OCI-LY3 (cell line): Measurements from ENCODE around the gene RIPOR1.

Experiments
- H2AFZ ChIP-seq: fragments of 200-600, 300-600 bp; shearing (Covaris generic); 2 replicates; pipeline ENCODE4 v1.6.0; 2014; ENCODE audit warnings: antibody characterized with exemption, low read depth, low read length
- H3K27ac ChIP-seq: fragments of 200-600, 300-600 bp; sonication (generic); 2 replicates; pipeline ENCODE4 v1.5.1; 2014; ENCODE audit warnings: mild to moderate bottlenecking, low read length, moderate library complexity, mixed read lengths
- H3K27me3 ChIP-seq: fragments of 200-600, 300-600 bp; sonication (generic); 2 replicates; pipeline ENCODE4 v1.6.1; 2014; ENCODE audit warnings: low read depth, low read length, mixed read lengths
- H3K36me3 ChIP-seq: fragments of 200-600, 300-600 bp; sonication (generic); replicated peaks from 2 replicates; pipeline ENCODE3; 2014; ENCODE audit warnings: low read depth, low read length, mixed read lengths
- H3K4me1 ChIP-seq: fragments of 300-600, 200-600 bp; sonication (generic); 2 replicates; pipeline ENCODE4 v1.6.1; 2014; ENCODE audit warnings: low read length, mixed read lengths
- H3K4me2 ChIP-seq: fragments of 200-600, 300-600 bp; sonication (generic); 2 replicates; pipeline ENCODE4 v1.6.1; 2014; ENCODE audit warnings: low read length, mixed read lengths
- H3K4me3 ChIP-seq: fragments of 300-600, 200-600 bp; sonication (generic); 2 replicates; pipeline ENCODE4 v1.5.1; 2014; ENCODE audit warnings: antibody characterized with exemption, mild to moderate bottlenecking, low read length, moderate library complexity
- H3K79me2 ChIP-seq: fragments of 300-600, 200-600 bp; shearing (Covaris generic); 2 replicates; pipeline ENCODE4 v1.6.1; 2014; ENCODE audit warnings: mild to moderate bottlenecking, low read length, mixed read lengths
- H3K9ac ChIP-seq: fragments of 300-600, 200-600 bp; shearing (Covaris generic); 2 replicates; pipeline ENCODE4 v1.6.0; 2014; ENCODE audit warnings: mild to moderate bottlenecking, low read length, moderate library complexity
- H3K9me3 ChIP-seq: fragments of 200-600, 300-600 bp; shearing (Covaris generic); 2 replicates; pipeline ENCODE4 v1.6.1; 2014; ENCODE audit warnings: low read length, mixed read lengths; ENCODE audit not compliant: insufficient read depth
- H4K20me1 ChIP-seq: fragments of 200-600, 300-600 bp; sonication (generic); 2 replicates; pipeline ENCODE4 v1.6.1; 2016; ENCODE audit warnings: low read length, mixed read lengths; ENCODE audit not compliant: insufficient read depth
- EZH2phosphoT487 ChIP-seq: fragments of 200-600 bp; shearing (Covaris generic); IDR thresholded peaks from 2 replicates; pipeline ENCODE4 v1.6.1; 2018; ENCODE audit warnings: antibody characterized with exemption, mixed run types, low read depth
- TF ChIP-seq, protein P1 (sequence below): fragments of 200-600, 300-600 bp; sonication (generic); IDR thresholded peaks from 2 replicates; pipeline ENCODE4 v1.5.1; 2014; ENCODE audit warnings: antibody characterized with exemption, low read length, low read depth

Gene RIPOR1

DNA sequence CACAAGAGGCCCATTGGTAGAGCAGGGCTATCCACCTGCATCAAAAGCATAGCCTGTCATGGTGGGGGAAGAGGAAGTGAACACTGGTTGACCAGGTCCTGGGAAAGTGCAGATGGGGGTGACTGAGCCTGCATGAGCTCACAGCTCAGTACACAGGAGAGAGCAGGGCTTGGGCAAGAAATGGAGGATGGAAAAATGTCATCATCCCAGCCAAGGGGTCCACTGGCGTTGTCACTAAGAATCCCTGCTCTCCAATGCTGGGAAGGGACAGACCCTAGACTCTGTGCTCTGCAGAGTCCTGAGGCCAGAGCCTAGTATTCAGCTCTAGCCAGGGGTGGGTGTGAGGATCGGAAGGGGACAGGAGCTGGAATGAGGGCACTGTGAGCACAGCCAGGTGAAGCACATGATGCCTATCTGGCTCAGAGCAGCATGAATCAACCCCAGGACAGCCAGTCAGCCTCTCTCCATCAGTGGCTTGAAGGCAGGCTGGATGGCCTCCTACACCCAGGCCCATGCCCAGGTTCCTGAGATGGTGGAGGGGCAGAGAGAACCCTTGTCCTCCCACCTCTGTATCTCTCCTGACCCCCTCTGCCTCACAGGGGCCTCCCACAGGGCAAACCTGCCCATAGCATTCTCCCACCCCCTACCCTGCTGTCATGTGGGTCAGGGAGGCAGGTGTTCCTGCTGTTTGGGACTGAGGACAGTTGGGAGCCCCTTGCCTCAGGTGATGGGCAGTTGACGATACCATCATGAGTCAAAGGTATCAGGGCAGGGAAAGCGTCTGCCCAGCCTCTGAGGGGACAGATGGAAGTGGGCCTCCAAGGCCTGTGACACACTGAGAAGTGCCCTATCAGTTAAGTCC lies 19.9 kb downstream of the RIPOR1 start:
- 0 out of 2 replicates have a peak, but pooled peaks cover 4% of the 10 kb centered on the region for H4K20me1 ChIP-seq
- no peaks in the 10 kb centered on the region for H3K9me3 ChIP-seq
- no peak overlapping the region for H2AFZ ChIP-seq
- peaks cover 30% of the 10 kb centered on the region for H3K36me3 ChIP-seq
- peak overlapping the region; percentile 56 for H3K4me2 ChIP-seq
- no peak overlapping the region for H3K4me3 ChIP-seq
- H3K27ac ChIP-seq: 0 out of 2 replicates have a peak overlapping the region, but pooled peaks have one; percentile 14
- H3K9ac ChIP-seq: no peak overlapping the region
- TF ChIP-seq, protein P1, sequence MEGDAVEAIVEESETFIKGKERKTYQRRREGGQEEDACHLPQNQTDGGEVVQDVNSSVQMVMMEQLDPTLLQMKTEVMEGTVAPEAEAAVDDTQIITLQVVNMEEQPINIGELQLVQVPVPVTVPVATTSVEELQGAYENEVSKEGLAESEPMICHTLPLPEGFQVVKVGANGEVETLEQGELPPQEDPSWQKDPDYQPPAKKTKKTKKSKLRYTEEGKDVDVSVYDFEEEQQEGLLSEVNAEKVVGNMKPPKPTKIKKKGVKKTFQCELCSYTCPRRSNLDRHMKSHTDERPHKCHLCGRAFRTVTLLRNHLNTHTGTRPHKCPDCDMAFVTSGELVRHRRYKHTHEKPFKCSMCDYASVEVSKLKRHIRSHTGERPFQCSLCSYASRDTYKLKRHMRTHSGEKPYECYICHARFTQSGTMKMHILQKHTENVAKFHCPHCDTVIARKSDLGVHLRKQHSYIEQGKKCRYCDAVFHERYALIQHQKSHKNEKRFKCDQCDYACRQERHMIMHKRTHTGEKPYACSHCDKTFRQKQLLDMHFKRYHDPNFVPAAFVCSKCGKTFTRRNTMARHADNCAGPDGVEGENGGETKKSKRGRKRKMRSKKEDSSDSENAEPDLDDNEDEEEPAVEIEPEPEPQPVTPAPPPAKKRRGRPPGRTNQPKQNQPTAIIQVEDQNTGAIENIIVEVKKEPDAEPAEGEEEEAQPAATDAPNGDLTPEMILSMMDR: no peak
- TF ChIP-seq EZH2phosphoT487: no peak
- H3K79me2 ChIP-seq: no peaks in the 10 kb centered on the region
- peaks cover 23% of the 10 kb centered on the region for H3K4me1 ChIP-seq
- H3K27me3 ChIP-seq: no peaks in the 10 kb centered on the region

DNA sequence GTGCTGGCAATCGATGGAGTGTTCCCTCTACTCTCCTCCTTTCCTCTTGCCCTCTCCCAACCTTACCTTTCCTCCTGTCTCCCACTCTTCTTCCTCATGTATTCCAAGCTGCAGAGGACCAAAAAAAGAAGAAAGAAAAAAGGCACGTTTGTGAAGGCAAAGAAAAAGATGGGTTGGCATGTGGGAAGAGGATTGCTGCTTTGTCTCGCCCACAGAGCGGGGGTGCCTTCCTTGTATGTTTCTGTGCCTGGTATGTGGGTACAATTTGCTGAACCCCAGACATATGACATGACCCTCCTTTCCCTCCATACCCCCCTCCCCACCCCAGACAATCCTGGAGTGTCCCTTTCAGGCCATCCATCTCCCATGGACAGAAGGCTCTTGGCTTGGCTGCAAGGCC lies 20.6 kb downstream of the RIPOR1 start:
- no peak overlapping the region for H3K4me3 ChIP-seq

DNA sequence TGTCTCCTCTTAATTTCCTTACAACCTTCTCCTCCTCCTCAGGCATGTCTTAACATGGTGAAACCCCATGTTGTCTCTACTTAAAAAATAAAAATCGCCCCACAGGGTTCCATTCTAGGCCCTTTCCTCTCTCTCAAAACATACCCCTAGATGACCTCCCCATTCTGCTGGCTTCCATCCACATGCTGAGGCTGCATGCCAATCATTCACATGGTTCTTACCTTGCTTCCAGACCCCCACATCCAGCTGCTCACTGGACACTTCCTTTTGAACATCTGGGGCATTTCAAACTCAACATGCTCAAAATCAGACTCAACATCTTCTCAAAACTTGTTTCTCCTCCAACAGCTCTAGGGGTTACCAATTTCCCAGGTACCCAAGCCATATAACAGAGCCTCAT lies 21.3 kb downstream of the RIPOR1 start:
- TF ChIP-seq EZH2phosphoT487: no peak
- TF ChIP-seq, protein P1: no peak
- H3K27ac ChIP-seq: no peak overlapping the region
- no peaks in the 10 kb centered on the region for H3K27me3 ChIP-seq
- H4K20me1 ChIP-seq: 0 out of 2 replicates have a peak, but pooled peaks cover 4% of the 10 kb centered on the region
- no peak overlapping the region for H2AFZ ChIP-seq
- H3K4me3 ChIP-seq: no peak overlapping the region
- no peak overlapping the region for H3K9ac ChIP-seq
- peaks cover 23% of the 10 kb centered on the region for H3K36me3 ChIP-seq
- H3K4me2 ChIP-seq: no peak overlapping the region
- peaks cover 23% of the 10 kb centered on the region for H3K4me1 ChIP-seq
- H3K79me2 ChIP-seq: no peaks in the 10 kb centered on the region
- no peaks in the 10 kb centered on the region for H3K9me3 ChIP-seq

More for the DNA sequence above, 20.6 kb downstream of the RIPOR1 start:
- Histone ChIP-seq H3K4me1 (peaks cover 23% of the 10 kb centered on the region), H2AFZ (no peak overlapping the region), H3K27me3 (no peaks in the 10 kb centered on the region), H3K9me3 (no peaks in the 10 kb centered on the region), H3K27ac (no peak overlapping the region), H4K20me1 (0 out of 2 replicates have a peak, but pooled peaks cover 4% of the 10 kb centered on the region), H3K9ac (no peak overlapping the region), H3K4me2 (no peak overlapping the region), H3K36me3 (peaks cover 30% of the 10 kb centered on the region), H3K79me2 (no peaks in the 10 kb centered on the region)
- TF ChIP-seq, protein P1: no peak
- no peak for TF ChIP-seq EZH2phosphoT487

DNA sequence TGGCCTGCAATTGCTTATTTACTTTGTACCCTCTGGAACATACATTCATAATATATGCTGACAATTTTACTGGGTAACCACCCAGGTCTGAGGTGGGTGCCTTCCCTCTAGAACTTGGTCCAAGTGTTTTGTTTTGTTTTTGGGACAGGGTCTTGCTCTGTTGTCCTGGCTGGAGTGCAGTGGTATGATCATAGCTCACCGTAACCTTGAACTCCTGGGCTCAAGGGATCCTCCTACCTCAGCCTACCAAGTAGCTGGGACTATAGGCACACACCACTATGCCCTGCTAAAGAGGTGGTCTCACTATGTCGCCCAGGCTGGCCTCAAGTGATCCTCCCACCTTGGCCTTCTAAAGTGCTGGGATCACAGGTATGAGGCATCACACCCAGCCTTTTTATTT lies 22.5 kb downstream of the RIPOR1 start:
- TF ChIP-seq EZH2phosphoT487: no peak
- TF ChIP-seq, protein P1: no peak
- H3K9me3 ChIP-seq: no peaks in the 10 kb centered on the region
- no peaks in the 10 kb centered on the region for H3K79me2 ChIP-seq
- no peak overlapping the region for H2AFZ ChIP-seq
- H3K4me1 ChIP-seq: peaks cover 29% of the 10 kb centered on the region
- H3K4me3 ChIP-seq: no peak overlapping the region
- no peaks in the 10 kb centered on the region for H3K27me3 ChIP-seq
- H3K36me3 ChIP-seq: peaks cover 15% of the 10 kb centered on the region
- H3K27ac ChIP-seq: no peak overlapping the region
- H3K9ac ChIP-seq: no peak overlapping the region
- no peak overlapping the region for H3K4me2 ChIP-seq
- H4K20me1 ChIP-seq: 0 out of 2 replicates have a peak, but pooled peaks cover 4% of the 10 kb centered on the region
